Panc1 (cell line): Measurements from ENCODE around the gene CDC23.

Experiments used
- CTCF ChIP-seq: fragments of 450-650 bp; IDR thresholded peaks from 2 replicates; pipeline ENCODE4 v1.5.1; 2017; ENCODE audit warnings: mild to moderate bottlenecking
- POLR2AphosphoS5 ChIP-seq: IDR thresholded peaks from 2 replicates; pipeline ENCODE4 v1.6.1; 2012; ENCODE audit warnings: mild to moderate bottlenecking, low read depth, low read length, moderate library complexity
- SIN3A ChIP-seq: IDR thresholded peaks from 2 replicates; pipeline ENCODE4 v1.6.1; 2012; ENCODE audit warnings: low read depth, mild to moderate bottlenecking, low read length, moderate library complexity, borderline replicate concordance; ENCODE audit not compliant: insufficient read depth

GRCh38 chr5:138149530-138149929 is 63.6 kb downstream of the CDC23 start:
- no peak for TF ChIP-seq CTCF
- no peak for TF ChIP-seq POLR2AphosphoS5
- TF ChIP-seq SIN3A, result no peak
